ENCODE results near the gene DYNC2H1.

GRCh38 chr11:103114836-103115235 is 5.6 kb downstream of the DYNC2H1 start:
- TF ChIP-seq CTCF (optimal IDR thresholded peaks at IDR 0.05 in 1 of 3, IDR thresholded peaks at IDR 0.05 in 1 of 3, conservative IDR thresholded peaks at IDR 0.05 in 1 of 3; ENCODE audit: extremely low read depth in 1 of 3, insufficient read depth in 2 of 3, low read length in 3 of 3) (no peak), EZH2 (IDR thresholded peaks at IDR 0.05; ENCODE audit: low read length) (no peak)
